ENCODE results near the gene POU2F2. TPM values are rescaled to one million over a fixed set of nuclear protein-coding genes. Genes with fewer than 3 reads are reported as not detected.

Gene POU2F2
- total and polyA plus RNA-seq, 2 donors (not counting 3 experiments of a cell fraction or from before 2014, with no cell fraction given): 4.0 to 4.1 TPM

DNA sequence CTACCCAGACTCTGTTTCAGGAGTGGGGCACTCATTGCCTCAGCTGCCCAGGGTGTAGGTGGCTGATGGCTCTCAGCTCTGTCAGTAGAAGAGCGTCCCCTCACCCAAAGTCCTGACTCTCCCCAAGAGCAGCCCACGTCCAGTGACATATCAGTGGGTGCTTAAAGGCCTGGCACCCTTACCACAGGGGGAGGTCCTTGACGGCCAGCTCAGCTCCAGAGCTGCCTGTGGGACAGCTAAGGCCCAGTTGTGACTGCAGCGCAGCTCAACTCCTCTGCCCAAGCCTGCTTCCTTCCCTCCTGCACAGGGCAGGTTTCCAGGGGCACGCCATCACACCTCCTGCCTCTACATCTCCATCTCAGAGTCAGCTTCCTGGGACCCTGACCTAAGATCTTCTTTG lies 94.6 kb downstream of the POU2F2 start:
- Histone ChIP-seq H4K20me1 (replicated peaks; ENCODE audit: control insufficient read depth, extremely low read depth, insufficient read depth, low read length) (no peaks in the 10 kb centered on the region), H3K4me2 (ENCODE audit: insufficient read depth, low read length) (no peak overlapping the region), H3K4me3 (replicated peaks in 1 of 3; ENCODE audit: insufficient read depth in 1 of 3, low read depth in 1 of 3, low read length in 3 of 3) (no peak overlapping the region), H3K9me3 (replicated peaks; ENCODE audit: control insufficient read depth, insufficient read depth, low read length) (no peaks in the 10 kb centered on the region), H3K36me3 (ENCODE audit: control insufficient read depth in 2 of 2, extremely low read depth in 1 of 2, insufficient read depth in 2 of 2, low read length in 2 of 2) (no peaks in the 10 kb centered on the region), H3K27ac (ENCODE audit: insufficient read depth, low read depth, low read length) (no peak overlapping the region), H2AFZ (ENCODE audit: low read depth, low read length) (no peak overlapping the region), H3K9me1 (replicated peaks; ENCODE audit: control insufficient read depth, extremely low read depth, insufficient read depth, low read length) (no peaks in the 10 kb centered on the region), H3K27me3 (ENCODE audit: control insufficient read depth in 2 of 2, insufficient read depth in 2 of 2, low read length in 2 of 2) (no peaks in the 10 kb centered on the region), H3K79me2 (ENCODE audit: control insufficient read depth, insufficient read depth, low read length) (no peaks in the 10 kb centered on the region), H3K4me1 (ENCODE audit: control insufficient read depth, extremely low read depth, insufficient read depth, low read length) (no peaks in the 10 kb centered on the region), H3K9ac (replicated peaks; ENCODE audit: extremely low read depth, insufficient read depth, low read length) (no peak overlapping the region)
- dilution Hi-C loops (cut with MboI; ENCODE audit: extremely low pct_ligation_motif_present, low sequenced_read_pairs): no loop called here
- intact Hi-C loops (cut with micrococcal nuclease): no loop called here
- ChIA-PET POLR2A (no interaction called here), CTCF (interaction anchor here (1.2 to 5.3 kb wide), 3 partner anchors 8 to 16 kb away, joined by 3 to 25 read pairs (median 3); no protein-coding TSS in a partner anchor)
- TF ChIP-seq, protein P1, sequence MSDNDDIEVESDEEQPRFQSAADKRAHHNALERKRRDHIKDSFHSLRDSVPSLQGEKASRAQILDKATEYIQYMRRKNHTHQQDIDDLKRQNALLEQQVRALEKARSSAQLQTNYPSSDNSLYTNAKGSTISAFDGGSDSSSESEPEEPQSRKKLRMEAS (IDR thresholded peaks at IDR 0.05; ENCODE audit: insufficient read depth, insufficient read length): no peak
- TF ChIP-seq JUN (IDR thresholded peaks at IDR 0.05; ENCODE audit: borderline replicate concordance, insufficient read depth, insufficient read length, low read depth): no peak
- no peak for TF ChIP-seq MYC (IDR thresholded peaks at IDR 0.05; ENCODE audit: low read depth, low read length)
- TF ChIP-seq GATA2 (IDR thresholded peaks at IDR 0.05; ENCODE audit: insufficient read depth, insufficient read length, low read depth, low read length): no peak
- TF ChIP-seq, protein P2, sequence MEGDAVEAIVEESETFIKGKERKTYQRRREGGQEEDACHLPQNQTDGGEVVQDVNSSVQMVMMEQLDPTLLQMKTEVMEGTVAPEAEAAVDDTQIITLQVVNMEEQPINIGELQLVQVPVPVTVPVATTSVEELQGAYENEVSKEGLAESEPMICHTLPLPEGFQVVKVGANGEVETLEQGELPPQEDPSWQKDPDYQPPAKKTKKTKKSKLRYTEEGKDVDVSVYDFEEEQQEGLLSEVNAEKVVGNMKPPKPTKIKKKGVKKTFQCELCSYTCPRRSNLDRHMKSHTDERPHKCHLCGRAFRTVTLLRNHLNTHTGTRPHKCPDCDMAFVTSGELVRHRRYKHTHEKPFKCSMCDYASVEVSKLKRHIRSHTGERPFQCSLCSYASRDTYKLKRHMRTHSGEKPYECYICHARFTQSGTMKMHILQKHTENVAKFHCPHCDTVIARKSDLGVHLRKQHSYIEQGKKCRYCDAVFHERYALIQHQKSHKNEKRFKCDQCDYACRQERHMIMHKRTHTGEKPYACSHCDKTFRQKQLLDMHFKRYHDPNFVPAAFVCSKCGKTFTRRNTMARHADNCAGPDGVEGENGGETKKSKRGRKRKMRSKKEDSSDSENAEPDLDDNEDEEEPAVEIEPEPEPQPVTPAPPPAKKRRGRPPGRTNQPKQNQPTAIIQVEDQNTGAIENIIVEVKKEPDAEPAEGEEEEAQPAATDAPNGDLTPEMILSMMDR (IDR thresholded peaks at IDR 0.05; ENCODE audit: extremely low read depth in 1 of 2, insufficient read depth in 1 of 2, low read depth in 1 of 2, low read length in 2 of 2): no peak
- no peak for TF ChIP-seq POLR2AphosphoS5 (IDR thresholded peaks at IDR 0.05; ENCODE audit: insufficient read depth, low read depth, low read length)
- TF ChIP-seq EZH2 (IDR thresholded peaks at IDR 0.05; ENCODE audit: borderline replicate concordance, low read depth, low read length, severe bottlenecking): no peak
- no peak for TF ChIP-seq FOS (IDR thresholded peaks at IDR 0.05; ENCODE audit: borderline replicate concordance, insufficient read depth, low read length)
- no peak for TF ChIP-seq POLR2A (IDR thresholded peaks at IDR 0.05; ENCODE audit: low read depth, low read length)
- no peak for DNase-seq (ENCODE audit: low read depth, low spot score)
- no TSS peak for BruUV-seq (replicated peaks)
- FAIRE-seq: no peak

Small RNAs within 50 kb of the gene (microRNA-seq; reads per million reads assigned to microRNA genes)
- gene MIR4323 (ENCODE audit: borderline number of aligned reads, borderline replicate concordance): not detected

Small RNAs within 50 kb of the gene (small RNA-seq; reads per million reads assigned to genes)
- gene MIR4323 (ENCODE audit: insufficient read depth, insufficient read length, low read depth, low replicate concordance): not detected

Other genes starting within 250 kb of the POU2F2 start
- 119 and 123 TPM in 2 replicates for gene ARHGEF1, start 249.3 kb downstream of the POU2F2 start, total RNA-seq
- 60.6 and 65.4 TPM in 2 replicates for gene ARHGEF1, start 249.3 kb downstream of the POU2F2 start, polyA plus RNA-seq
- gene ERFL, start 204.0 kb downstream of the POU2F2 start, total RNA-seq: not detected in 2 replicates
- gene ERFL, start 204.0 kb downstream of the POU2F2 start, polyA plus RNA-seq: not detected in 2 replicates
- gene RABAC1, start 173.1 kb downstream of the POU2F2 start, total RNA-seq: 178 and 181 TPM in 2 replicates
- gene RABAC1, start 173.1 kb downstream of the POU2F2 start, polyA plus RNA-seq: 591 and 769 TPM in 2 replicates
- gene ATP1A3, start 138.2 kb downstream of the POU2F2 start, total RNA-seq: 0.40 TPM in 1 of 2 replicates, not detected in the other
- 0.03 TPM in 1 of 2 replicates, not detected in the other for gene ATP1A3, start 138.2 kb downstream of the POU2F2 start, polyA plus RNA-seq
- gene GRIK5, start 62.2 kb downstream of the POU2F2 start, total RNA-seq: 0.53 and 2.2 TPM in 2 replicates
- gene GRIK5, start 62.2 kb downstream of the POU2F2 start, polyA plus RNA-seq: 0.80 and 1.0 TPM in 2 replicates
- 14.0 and 15.3 TPM in 2 replicates for gene ZNF574, start 56.3 kb downstream of the POU2F2 start, total RNA-seq
- gene ZNF574, start 56.3 kb downstream of the POU2F2 start, polyA plus RNA-seq: 13.6 and 20.3 TPM in 2 replicates
- gene DEDD2, start 85.2 kb upstream of the POU2F2 start, total RNA-seq: 19.3 and 19.5 TPM in 2 replicates
- gene DEDD2, start 85.2 kb upstream of the POU2F2 start, polyA plus RNA-seq: 34.8 and 38.5 TPM in 2 replicates
- 13.3 and 13.4 TPM in 2 replicates for gene ZNF526, start 87.9 kb upstream of the POU2F2 start, total RNA-seq
- 6.5 and 8.0 TPM in 2 replicates for gene ZNF526, start 87.9 kb upstream of the POU2F2 start, polyA plus RNA-seq
- gene GSK3A, start 110.2 kb upstream of the POU2F2 start, total RNA-seq: 48.3 and 49.5 TPM in 2 replicates
- 73.7 and 74.7 TPM in 2 replicates for gene GSK3A, start 110.2 kb upstream of the POU2F2 start, polyA plus RNA-seq
- 117 and 130 TPM in 2 replicates for gene ERF, start 122.7 kb upstream of the POU2F2 start, total RNA-seq
- 102 and 125 TPM in 2 replicates for gene ERF, start 122.7 kb upstream of the POU2F2 start, polyA plus RNA-seq
- 86.0 and 86.3 TPM in 2 replicates for gene CIC, start 136.8 kb upstream of the POU2F2 start, total RNA-seq
- 18.4 and 23.5 TPM in 2 replicates for gene CIC, start 136.8 kb upstream of the POU2F2 start, polyA plus RNA-seq
- gene PRR19, start 169.7 kb upstream of the POU2F2 start, total RNA-seq: 1.0 and 1.5 TPM in 2 replicates
- gene PRR19, start 169.7 kb upstream of the POU2F2 start, polyA plus RNA-seq: 1.4 and 1.9 TPM in 2 replicates
- gene PAFAH1B3, start 170.2 kb upstream of the POU2F2 start, total RNA-seq: 41.4 and 47.6 TPM in 2 replicates
- 95.0 and 115 TPM in 2 replicates for gene PAFAH1B3, start 170.2 kb upstream of the POU2F2 start, polyA plus RNA-seq
- not detected in 2 replicates for gene TMEM145, start 180.9 kb upstream of the POU2F2 start, total RNA-seq
- 0.24 TPM in 1 of 2 replicates, not detected in the other for gene TMEM145, start 180.9 kb upstream of the POU2F2 start, polyA plus RNA-seq
- gene MEGF8, start 193.2 kb upstream of the POU2F2 start, total RNA-seq: 34.3 and 39.6 TPM in 2 replicates
- gene MEGF8, start 193.2 kb upstream of the POU2F2 start, polyA plus RNA-seq: 20.6 and 25.2 TPM in 2 replicates